GM23338 (cell line): ENCODE measurements around the gene HMGXB3.

ENCODE experiments used
- CREB1 ChIP-seq: fragments of 250-450 bp; sonication (Bioruptor Pico); IDR thresholded peaks from 2 replicates; pipeline ENCODE4 v1.5.0; 2020; ENCODE audit warnings: low read depth, mild to moderate bottlenecking, moderate library complexity
- CTCF ChIP-seq, 2 experiments: fragments of 200-600 bp in 1 of 2; sonication (generic) in 1 of 2; conservative IDR thresholded peaks; 2 replicates each; pipeline versions ENCODE4 v1.5.1 to v1.6.1; 2016 to 2017; ENCODE audit warnings: antibody characterized with exemption in 2 of 2, low read depth in 2 of 2, mild to moderate bottlenecking in 2 of 2, moderate library complexity in 1 of 2
- EZH2 ChIP-seq: fragments of 200-600 bp; sonication (generic); IDR thresholded peaks from one replicate; pipeline ENCODE4 v1.8.0; 2017; ENCODE audit warnings: antibody characterized with exemption, mild to moderate bottlenecking, low read depth; ENCODE audit not compliant: unreplicated experiment
- EZH2phosphoT487 ChIP-seq: fragments of 200-600 bp; sonication (generic); IDR thresholded peaks from one replicate; pipeline ENCODE4 v1.8.1; 2018; ENCODE audit warnings: antibody characterized with exemption; ENCODE audit not compliant: unreplicated experiment
- JUNB ChIP-seq: IDR thresholded peaks from one replicate; pipeline ENCODE4 v1.6.1; 2016; ENCODE audit warnings: antibody characterized with exemption; ENCODE audit not compliant: unreplicated experiment
- POLR2AphosphoS5 ChIP-seq: IDR thresholded peaks from 2 replicates; pipeline ENCODE4 v1.6.1; 2016; ENCODE audit warnings: antibody characterized with exemption, low read depth
- REST ChIP-seq: IDR thresholded peaks from one replicate; pipeline ENCODE4 v1.6.1; 2018; ENCODE audit warnings: antibody characterized with exemption; ENCODE audit not compliant: unreplicated experiment
- ZNF114 ChIP-seq: fragments of 250-450 bp; sonication (Bioruptor Pico); IDR thresholded peaks from 2 replicates; pipeline ENCODE4 v1.5.0; 2020; ENCODE audit warnings: mild to moderate bottlenecking, moderate library complexity
- ZNF331 ChIP-seq: fragments of 250-450 bp; sonication (Bioruptor Pico); IDR thresholded peaks from 2 replicates; pipeline ENCODE4 v1.5.0; 2020; ENCODE audit warnings: low read depth, mild to moderate bottlenecking, moderate library complexity

- TF ChIP-seq CTCF (conservative IDR thresholded peaks at IDR 0.05; ENCODE audit: low read depth in 2 of 2) = no peak
- no peak for TF ChIP-seq EZH2
- TF ChIP-seq POLR2AphosphoS5 = no peak
- no peak for TF ChIP-seq REST
- TF ChIP-seq JUNB = no peak
- TF ChIP-seq EZH2phosphoT487 = no peak
- no peak for TF ChIP-seq ZNF331 (CRISPR knock-in tag)
- no peak for TF ChIP-seq ZNF114 (CRISPR knock-in tag)
- TF ChIP-seq CREB1 = no peak
Observed at GRCh38 chr5:150082374-150082773, 81.8 kb downstream of the HMGXB3 start.
